Retinal pigment epithelial cell (primary cell): Measurements from ENCODE around the gene SHLD1.

ENCODE experiments used
- DNase-seq: peaks from one replicate; pipeline ENCODE4 v3.0.0-alpha.2; 2010; ENCODE audit warnings: low read depth
- H3K4me3 ChIP-seq: 2 replicates; pipeline ENCODE4 v1.5.1; 2011; ENCODE audit warnings: mild to moderate bottlenecking, low read length, control low read depth, moderate library complexity
- CTCF ChIP-seq: conservative IDR thresholded peaks from 2 replicates; pipeline ENCODE4 v1.5.1; 2011; ENCODE audit warnings: low read depth, low read length, control low read depth, inconsistent platforms

The SHLD1 gene

GRCh38 chr20:5910186-5910585, 160.0 kb downstream of the SHLD1 start:
- TF ChIP-seq CTCF: no peak
- no peak for DNase-seq
- no peak overlapping the region for H3K4me3 ChIP-seq

GRCh38 chr20:5913166-5913565, 163.0 kb downstream of the SHLD1 start:
- no peak for DNase-seq
- no peak for TF ChIP-seq CTCF
- no peak overlapping the region for H3K4me3 ChIP-seq
